K562 (cell line): ENCODE results near the gene CCNYL1. TPM values are rescaled to one million over a fixed set of nuclear protein-coding genes. Genes with fewer than 3 reads are reported as not detected.

Experiments
- ATAC-seq: fragments of 200-7000 bp; cut with Tn5 transposase; 3 replicates; pipeline ENCODE4 v1.9.1; 2020; ENCODE audit warnings: moderate library complexity
- BruUV-seq: library from RNA; stranded (reverse); fragments of 400-500 nt; replicated peaks from 2 replicates; lab custom pipeline; 2021; lab: Mats Ljungman, UMichigan
- CTCF ChIA-PET: fragments of 300-600 bp; formaldehyde crosslinking; extraction: SDS; loops from one replicate; lab custom pipeline; 2021; ENCODE audit warnings: low intra/inter-chr PET ratio; lab: Yijun Ruan, JAX
- POLR2A ChIA-PET: fragments of 300-600, 350-650 bp; sonication (Branson Sonifier 250); formaldehyde crosslinking; extraction: SDS; loops from one replicate; lab custom pipeline; 2021; ENCODE audit warnings: antibody characterized with exemption, inconsistent platforms; lab: Yijun Ruan, JAX
- DNase-seq, 4 experiments: peaks; one replicate each; pipeline versions ENCODE4 v3.0.0 to v3.0.0-alpha.2; 2011 to 2018; ENCODE audit warnings: low spot score in 3 of 4, mixed read lengths in 3 of 4; ENCODE audit errors: extremely low read depth in 1 of 4
- FAIRE-seq: peaks from 2 replicates; lab custom pipeline; 2011; peaks lifted over from hg19 to GRCh38; lab: Jason Lieb, UNC
- H2AFZ ChIP-seq: 2 replicates; pipeline ENCODE4 v1.6.0; 2011; ENCODE audit warnings: low read depth, low read length, control low read depth, inconsistent platforms
- H3K27ac ChIP-seq: fragments of 200-600 bp; 3 replicates; pipeline ENCODE4 v1.8.0; 2011; ENCODE audit warnings: low read depth, mild to moderate bottlenecking, control low read depth, inconsistent platforms, low read length, moderate library complexity, mixed read lengths; ENCODE audit errors: extremely low read depth
- H3K27me3 ChIP-seq, 2 experiments: fragments of 300-600 bp in 1 of 2; 2 replicates in 1 of 2; 3 replicates in 1 of 2; pipeline versions ENCODE4 v1.6.0 to v1.8.0; 2011; ENCODE audit warnings: inconsistent platforms in 2 of 2, low read length in 2 of 2, mild to moderate bottlenecking in 1 of 2, mixed read lengths in 1 of 2, moderate library complexity in 1 of 2; ENCODE audit not compliant: control insufficient read depth in 2 of 2, insufficient read depth in 2 of 2
- H3K36me3 ChIP-seq: fragments of 300-600 bp; 3 replicates; pipeline ENCODE4 v1.8.0; 2011; ENCODE audit warnings: mild to moderate bottlenecking, low read length, inconsistent platforms; ENCODE audit not compliant: control insufficient read depth, insufficient read depth
- H3K4me1 ChIP-seq, 2 experiments: fragments of 200-600 bp in 1 of 2; replicated peaks in 1 of 2; 2 replicates in 1 of 2; 3 replicates in 1 of 2; pipeline versions ENCODE4 v1.5.1 to v1.8.0; 2011; ENCODE audit warnings: inconsistent platforms in 2 of 2, low read length in 2 of 2, mild to moderate bottlenecking in 1 of 2, mixed read lengths in 1 of 2, moderate library complexity in 1 of 2; ENCODE audit not compliant: control insufficient read depth in 2 of 2, insufficient read depth in 2 of 2
- H3K4me2 ChIP-seq: 2 replicates; pipeline ENCODE4 v1.6.1; 2011; ENCODE audit warnings: low read length, control low read depth, inconsistent platforms, mixed read lengths; ENCODE audit not compliant: insufficient read depth
- H3K4me3 ChIP-seq: fragments of 200-600 bp; sonication (generic), shearing (Covaris generic); 2 replicates; pipeline ENCODE4 v1.5.1; 2016; ENCODE audit warnings: control low read depth, inconsistent platforms
- H3K79me2 ChIP-seq: fragments of 200-600 bp; 3 replicates; pipeline ENCODE4 v1.8.0; 2011; ENCODE audit warnings: low read length, inconsistent platforms; ENCODE audit not compliant: control insufficient read depth, insufficient read depth
- H3K9ac ChIP-seq, 2 experiments: 2 replicates each; pipeline versions ENCODE4 v1.6.0 to v1.6.1; 2011; ENCODE audit warnings: low read depth in 2 of 2, low read length in 2 of 2, control low read depth in 1 of 2, inconsistent platforms in 1 of 2, mild to moderate bottlenecking in 1 of 2, mixed read lengths in 1 of 2; ENCODE audit not compliant: insufficient read depth in 1 of 2
- H3K9me1 ChIP-seq: one replicate; pipeline ENCODE4 v1.6.0; 2011; ENCODE audit warnings: inconsistent platforms, mild to moderate bottlenecking, low read length, moderate library complexity; ENCODE audit not compliant: control insufficient read depth, insufficient read depth
- H3K9me3 ChIP-seq: replicated peaks from 2 replicates; pipeline ENCODE4 v1.5.1; 2011; ENCODE audit warnings: low read depth, low read length, inconsistent platforms; ENCODE audit not compliant: control insufficient read depth, insufficient read depth
- H4K20me1 ChIP-seq: replicated peaks from 2 replicates; pipeline ENCODE4 v1.6.1; 2011; ENCODE audit warnings: low read length, inconsistent platforms, mixed read lengths; ENCODE audit not compliant: control insufficient read depth, insufficient read depth
- CAMTA2 ChIP-seq: fragments of 250-450 bp; sonication (Bioruptor Pico); conservative IDR thresholded peaks from 2 replicates; pipeline ENCODE4 v1.5.1; 2022
- LARP7 ChIP-seq: fragments of 450-650 bp; IDR thresholded peaks from 2 replicates; pipeline ENCODE4 v1.6.1; 2016
- PATZ1 ChIP-seq: fragments of 250-450 bp; sonication (Bioruptor Pico); IDR thresholded peaks from 2 replicates; pipeline ENCODE4 v1.5.0; 2020; ENCODE audit warnings: mild to moderate bottlenecking, borderline replicate concordance
- PRPF4 ChIP-seq: fragments of 200-400 bp; formaldehyde crosslinking; IDR thresholded peaks from one replicate; pipeline ENCODE4 v1.6.1; 2017; ENCODE audit warnings: low read length, low read depth, mild to moderate bottlenecking; ENCODE audit not compliant: insufficient read depth, poor library complexity, severe bottlenecking
- RREB1 ChIP-seq: fragments of 250-450 bp; sonication (Bioruptor Pico); IDR thresholded peaks from 2 replicates; pipeline ENCODE4 v1.4.0; 2020
- SMARCA5 ChIP-seq: fragments of 450-650 bp; IDR thresholded peaks from 2 replicates; pipeline ENCODE4 v1.6.1; 2016
- TCFL5 ChIP-seq: fragments of 250-450 bp; sonication (Bioruptor Pico); conservative IDR thresholded peaks from 2 replicates; pipeline ENCODE4 v1.6.1; 2021; ENCODE audit warnings: mild to moderate bottlenecking, moderate library complexity, matching md5 sums
- U2AF1 ChIP-seq: fragments of 200-400 bp; formaldehyde crosslinking; optimal IDR thresholded peaks from 2 replicates; pipeline ENCODE3; 2017; ENCODE audit warnings: mild to moderate bottlenecking, low read depth, low read length, moderate library complexity
- ZKSCAN3 ChIP-seq: fragments of 250-450 bp; sonication (Bioruptor Pico); IDR thresholded peaks from 2 replicates; pipeline ENCODE4 v1.4.0; 2020
- ZNF644 ChIP-seq: fragments of 200-800 bp; sonication (Bioruptor generic); IDR thresholded peaks from 2 replicates; pipeline ENCODE4 v1.6.1; 2016; ENCODE audit warnings: low read depth, missing genetic modification characterization, missing compliant biosample characterization
- ZNF717 ChIP-seq: fragments of 250-450 bp; sonication (Bioruptor Pico); IDR thresholded peaks from 2 replicates; pipeline ENCODE4 v1.5.0; 2021
- WGBS: fragments of 100-300 bp; shearing (Covaris generic); methylation state at CpG from one replicate; pipeline ENCODE4 v1.1.6; 2016; ENCODE audit warnings: low coverage, mixed read lengths; ENCODE audit not compliant: insufficient coverage; ENCODE audit errors: missing lambda C conversion rate; 5-methylcytosine and 5-hydroxymethylcytosine counted together
- in situ Hi-C: fragments of 300-500 bp; cut with MboI; formaldehyde crosslinking; loops from 4 replicates; pipeline ENCODE4 v1.15.0; 2018; ENCODE audit warnings: inconsistent platforms, mixed read lengths
- intact Hi-C: fragments of 100-400 bp; cut with micrococcal nuclease; formaldehyde crosslinking; loops from 2 replicates; pipeline ENCODE4 v1.14.2; 2022
- polyA plus RNA-seq, 8 experiments: library from polyadenylated mRNA; depleted of rRNA in 4 of 8; stranded (reverse) in 5 of 8; unstranded in 3 of 8; fragments of >200 nt; fragmentation: Nextera tagmentation in 2 of 8; fragmentation: Illumina TruSeq in 1 of 8; extraction: Ambion mirVana in 2 of 8; extraction: Trizol in 1 of 8; gene quantifications; 2 replicates each; pipeline versions ENCODE4 v1.2.1 to v1.2.3, GENCODE V29; 2011 to 2014; ENCODE audit warnings: inconsistent platforms in 1 of 8, missing spikeins in 1 of 8
- total RNA-seq, 7 experiments: library from RNA; depleted of rRNA in 6 of 7; stranded (reverse); fragments of >200 nt in 6 of 7; fragmentation: Illumina TruSeq in 2 of 7; extraction: Trizol in 2 of 7; gene quantifications; 2 replicates each; pipeline versions ENCODE4 v1.2.1 to v1.2.3, GENCODE V29; 2011 to 2021; ENCODE audit warnings: low replicate concordance in 1 of 7
- TF ChIP-seq, protein P1 (sequence below): sonication (generic); IDR thresholded peaks from 2 replicates; pipeline ENCODE4 v1.6.1; 2016

CCNYL1 gene
- total and polyA plus RNA-seq, 9 of the 15 experiments (the other 6 are each of a cell fraction or from before 2014, with no cell fraction given), result 1.9 to 7.5 (median 4.7) TPM

- no peak for TF ChIP-seq RREB1
- TF ChIP-seq TCFL5 (CRISPR knock-in tag), result no peak
- TF ChIP-seq ZNF717, result no peak
Measured at GRCh38 chr2:207727261-207727660, 15.8 kb downstream of the CCNYL1 start (continued).

- in situ Hi-C loops, result no loop called here
- no TSS peak for BruUV-seq
- TF ChIP-seq PATZ1 (CRISPR knock-in tag), result no peak
- no peak for TF ChIP-seq U2AF1
- TF ChIP-seq CAMTA2, result no peak
- TF ChIP-seq ZNF644, result no peak
- no peak for TF ChIP-seq ZKSCAN3
- no peak for TF ChIP-seq LARP7
- TF ChIP-seq PRPF4, result no peak
- TF ChIP-seq, protein P1, sequence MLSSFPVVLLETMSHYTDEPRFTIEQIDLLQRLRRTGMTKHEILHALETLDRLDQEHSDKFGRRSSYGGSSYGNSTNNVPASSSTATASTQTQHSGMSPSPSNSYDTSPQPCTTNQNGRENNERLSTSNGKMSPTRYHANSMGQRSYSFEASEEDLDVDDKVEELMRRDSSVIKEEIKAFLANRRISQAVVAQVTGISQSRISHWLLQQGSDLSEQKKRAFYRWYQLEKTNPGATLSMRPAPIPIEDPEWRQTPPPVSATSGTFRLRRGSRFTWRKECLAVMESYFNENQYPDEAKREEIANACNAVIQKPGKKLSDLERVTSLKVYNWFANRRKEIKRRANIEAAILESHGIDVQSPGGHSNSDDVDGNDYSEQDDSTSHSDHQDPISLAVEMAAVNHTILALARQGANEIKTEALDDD, result no peak
- TF ChIP-seq SMARCA5, result no peak
Measured at GRCh38 chr2:207729465-207729998, 18.1 kb downstream of the CCNYL1 start.

More at GRCh38 chr2:207729465-207729998, 18.1 kb downstream of the CCNYL1 start:
- H3K4me3 ChIP-seq, result no peak overlapping the region
- ChIA-PET CTCF (no interaction called here), POLR2A (no interaction called here)
- WGBS, result 80% methylated on average over 2 of the region's 8 CpGs
- FAIRE-seq (no peak), DNase-seq (no peak), ATAC-seq (no peak)
- no peak overlapping the region for H3K9ac ChIP-seq
- H4K20me1 ChIP-seq, result no peaks in the 10 kb centered on the region
- intact Hi-C loops, result no loop called here
- H2AFZ ChIP-seq, result no peak overlapping the region
- no peaks in the 10 kb centered on the region for H3K9me3 ChIP-seq
- no peaks in the 10 kb centered on the region for H3K36me3 ChIP-seq
- H3K27me3 ChIP-seq, result no peaks in the 10 kb centered on the region
- H3K4me2 ChIP-seq, result no peak overlapping the region
- H3K27ac ChIP-seq, result no peak overlapping the region
- H3K79me2 ChIP-seq, result no peaks in the 10 kb centered on the region
- no peaks in the 10 kb centered on the region for H3K4me1 ChIP-seq
- no peaks in the 10 kb centered on the region for H3K9me1 ChIP-seq
